ENCODE data around the gene HIC2.
"Not testable (repeated sequence)": the region's sequence is repeated elsewhere in the genome, so short reads cannot be mapped to it uniquely, and the experiment has no call there.

The HIC2 gene

GRCh38 chr22:21435998-21436810, 19.0 kb downstream of the HIC2 start:
- DNase-seq = not testable (repeated sequence)

GRCh38 chr22:21438013-21438412, 20.8 kb downstream of the HIC2 start:
- DNase-seq = not testable (repeated sequence)

GRCh38 chr22:21440018-21440636, 23.0 kb downstream of the HIC2 start:
- DNase-seq = not testable (repeated sequence)

- DNase-seq = not testable (repeated sequence)
These were observed 23.5 kb downstream of the HIC2 start for GRCh38 chr22:21440676-21441075.

- DNase-seq = not testable (repeated sequence)
These were observed 24.0 kb downstream of the HIC2 start for GRCh38 chr22:21441170-21441569.

GRCh38 chr22:21442123-21442522, 25.0 kb downstream of the HIC2 start:
- not testable (repeated sequence) for DNase-seq

GRCh38 chr22:21442646-21443045, 25.5 kb downstream of the HIC2 start:
- DNase-seq = not testable (repeated sequence)

GRCh38 chr22:21443057-21443734, 26.0 kb downstream of the HIC2 start:
- DNase-seq = no peak

- no peak for DNase-seq
These were observed 26.7 kb downstream of the HIC2 start for GRCh38 chr22:21443735-21444421.

GRCh38 chr22:21444701-21445436, 27.7 kb downstream of the HIC2 start:
- DNase-seq = no peak

GRCh38 chr22:21445437-21446127, 28.4 kb downstream of the HIC2 start:
- DNase-seq = no peak

GRCh38 chr22:21446128-21446826, 29.1 kb downstream of the HIC2 start:
- DNase-seq = no peak

GRCh38 chr22:21446827-21447690, 29.9 kb downstream of the HIC2 start:
- DNase-seq = no peak

- DNase-seq = no peak
These were observed 30.7 kb downstream of the HIC2 start for GRCh38 chr22:21447694-21448402.

- no peak for DNase-seq
These were observed 31.7 kb downstream of the HIC2 start for GRCh38 chr22:21448627-21449416.

GRCh38 chr22:21449531-21450319, 32.6 kb downstream of the HIC2 start:
- DNase-seq = no peak

- DNase-seq = no peak
These were observed 33.2 kb downstream of the HIC2 start for GRCh38 chr22:21450320-21450831.

Measured in CD4-positive, alpha-beta T cell treated with Interleukin-21 for 1 hour (primary cell).